PC-3 (cell line): Measurements from ENCODE around the gene ZNF330. TPM values are rescaled to one million over a fixed set of nuclear protein-coding genes. Genes with fewer than 3 reads are reported as not detected.

Source experiments
- ATAC-seq: fragments of 200-7000 bp; cut with Tn5 transposase; 2 replicates; pipeline ENCODE4 v1.9.1; 2020; ENCODE audit warnings: mild to moderate bottlenecking, moderate library complexity
- BruUV-seq: library from RNA; stranded (reverse); fragments of 400-500 nt; replicated peaks from 2 replicates; lab custom pipeline; 2021; lab: Mats Ljungman, UMichigan
- CTCF ChIA-PET: fragments of 300-600 bp; sonication (Branson Sonifier 250); formaldehyde crosslinking; loops from one replicate; lab custom pipeline; 2022; ENCODE audit warnings: antibody characterized with exemption; lab: Charles Lee
- POLR2A ChIA-PET: fragments of 300-600 bp; sonication (Branson Sonifier 250); formaldehyde crosslinking; loops from one replicate; lab custom pipeline; 2022; ENCODE audit warnings: antibody characterized with exemption; ENCODE audit not compliant: unreplicated experiment; lab: Charles Lee
- DNase-seq: peaks from one replicate; pipeline ENCODE4 v3.0.0-alpha.2; 2015
- H2AFZ ChIP-seq: fragments of 300-600 bp; sonication (generic); 2 replicates; pipeline ENCODE4 v1.6.0; 2016; ENCODE audit warnings: antibody characterized with exemption, low read length
- H3F3A ChIP-seq: fragments of 300-600 bp; sonication (generic); one replicate; pipeline ENCODE4 v1.6.0; 2017; ENCODE audit warnings: antibody characterized with exemption, low read length, control low read depth, mild to moderate bottlenecking; ENCODE audit not compliant: unreplicated experiment
- H3K27ac ChIP-seq: fragments of 300-600 bp; sonication (generic); 2 replicates; pipeline ENCODE4 v1.5.1; 2016; ENCODE audit warnings: mild to moderate bottlenecking, low read length
- H3K27me3 ChIP-seq: fragments of 300-600 bp; sonication (generic); 2 replicates; pipeline ENCODE4 v1.6.1; 2016; ENCODE audit warnings: low read length, mixed read lengths
- H3K36me3 ChIP-seq: fragments of 300-600 bp; sonication (generic); 2 replicates; pipeline ENCODE4 v1.6.1; 2016; ENCODE audit warnings: low read depth, mixed run types, low read length, mixed read lengths
- H3K4me1 ChIP-seq: fragments of 300-600 bp; sonication (generic); 2 replicates; pipeline ENCODE4 v1.5.1; 2016; ENCODE audit warnings: low read length; ENCODE audit not compliant: insufficient read depth
- H3K4me2 ChIP-seq: fragments of 300-600 bp; sonication (generic); 2 replicates; pipeline ENCODE4 v1.6.0; 2016; ENCODE audit warnings: low read length
- H3K4me3 ChIP-seq: fragments of 300-600 bp; sonication (generic); 2 replicates; pipeline ENCODE4 v1.5.1; 2016; ENCODE audit warnings: mild to moderate bottlenecking, low read length, mixed read lengths
- H3K79me2 ChIP-seq: fragments of 300-600 bp; sonication (generic); 2 replicates; pipeline ENCODE4 v1.6.1; 2017; ENCODE audit warnings: low read length, mixed read lengths
- H3K9ac ChIP-seq: fragments of 300-600 bp; sonication (generic); 2 replicates; pipeline ENCODE4 v1.6.0; 2016; ENCODE audit warnings: mild to moderate bottlenecking, low read length
- H3K9me2 ChIP-seq: fragments of 300-600 bp; sonication (generic); replicated peaks from 2 replicates; pipeline ENCODE4 v1.6.1; 2016; ENCODE audit warnings: mixed run types, low read length, mixed read lengths
- H3K9me3 ChIP-seq: fragments of 300-600 bp; sonication (generic); 2 replicates; pipeline ENCODE4 v1.6.1; 2016; ENCODE audit warnings: low read length, mixed read lengths
- H4K20me1 ChIP-seq: fragments of 300-600 bp; sonication (generic); 2 replicates; pipeline ENCODE4 v1.6.1; 2016; ENCODE audit warnings: low read length, mixed read lengths
- EZH2 ChIP-seq: fragments of 300-600 bp; sonication (generic); IDR thresholded peaks from one replicate; pipeline ENCODE4 v1.6.1; 2017; ENCODE audit warnings: antibody characterized with exemption, mild to moderate bottlenecking, low read length; ENCODE audit not compliant: unreplicated experiment
- EZH2phosphoT487 ChIP-seq: fragments of 300-600 bp; sonication (generic); IDR thresholded peaks from 2 replicates; pipeline ENCODE4 v1.6.1; 2018; ENCODE audit warnings: mild to moderate bottlenecking, antibody characterized with exemption, low read length, borderline replicate concordance
- intact Hi-C: fragments of 100-400 bp; cut with micrococcal nuclease; formaldehyde crosslinking; loops from 2 replicates; pipeline ENCODE4 v1.9.0; 2023
- total RNA-seq: library from RNA; depleted of rRNA; stranded (reverse); fragments of >200 nt; gene quantifications from 2 replicates; pipeline ENCODE4 v1.2.3, GENCODE V29; 2014
- TF ChIP-seq, protein P1 (sequence below): fragments of 300-600 bp; sonication (generic); conservative IDR thresholded peaks from 2 replicates; pipeline ENCODE4 v1.5.1; 2017; ENCODE audit warnings: antibody characterized with exemption, low read depth, mild to moderate bottlenecking, low read length

ZNF330 gene
- total RNA-seq, 1 experiment from 2014 or later, result 44.4 TPM

DNA sequence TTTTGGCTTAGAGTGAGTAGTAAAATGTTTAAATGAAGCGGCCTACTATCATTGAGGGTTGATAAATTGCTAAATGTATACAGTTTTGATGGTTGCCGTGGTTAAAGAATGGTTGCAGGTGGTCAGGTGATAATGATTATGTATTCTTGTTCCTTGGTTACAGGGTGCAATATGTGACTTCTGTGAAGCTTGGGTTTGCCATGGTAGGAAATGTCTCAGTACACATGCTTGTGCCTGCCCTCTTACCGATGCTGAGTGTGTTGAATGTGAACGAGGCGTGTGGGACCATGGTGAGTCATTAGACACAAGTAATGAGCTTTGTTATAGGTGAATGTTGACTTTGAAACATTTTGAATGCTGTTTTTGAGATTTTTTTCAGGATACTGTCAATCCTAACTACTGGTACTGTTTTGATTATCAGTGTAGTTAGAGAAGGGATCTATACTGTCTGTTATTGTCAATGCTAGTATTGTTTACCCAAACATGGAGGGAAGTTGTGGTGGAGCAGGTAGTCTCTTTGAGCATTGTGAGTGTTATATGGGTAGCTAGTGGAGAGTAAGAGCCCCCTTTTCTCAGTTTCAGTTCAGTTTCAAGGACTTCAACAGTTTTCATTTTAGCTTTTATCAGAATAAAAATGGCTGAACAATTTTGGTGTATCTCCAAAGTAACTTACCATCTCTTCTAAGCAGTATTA lies 8.9 kb downstream of the ZNF330 start:
- H3K27ac ChIP-seq, result no peak overlapping the region
- H3K36me3 ChIP-seq, result peaks cover 77% of the 10 kb centered on the region
- POLR2A ChIA-PET, result no interaction called here
- no peaks in the 10 kb centered on the region for H4K20me1 ChIP-seq
- ATAC-seq (no peak), DNase-seq (no peak)
- no peaks in the 10 kb centered on the region for H3F3A ChIP-seq
- H3K4me2 ChIP-seq, result no peak overlapping the region
- TF ChIP-seq, protein P1, sequence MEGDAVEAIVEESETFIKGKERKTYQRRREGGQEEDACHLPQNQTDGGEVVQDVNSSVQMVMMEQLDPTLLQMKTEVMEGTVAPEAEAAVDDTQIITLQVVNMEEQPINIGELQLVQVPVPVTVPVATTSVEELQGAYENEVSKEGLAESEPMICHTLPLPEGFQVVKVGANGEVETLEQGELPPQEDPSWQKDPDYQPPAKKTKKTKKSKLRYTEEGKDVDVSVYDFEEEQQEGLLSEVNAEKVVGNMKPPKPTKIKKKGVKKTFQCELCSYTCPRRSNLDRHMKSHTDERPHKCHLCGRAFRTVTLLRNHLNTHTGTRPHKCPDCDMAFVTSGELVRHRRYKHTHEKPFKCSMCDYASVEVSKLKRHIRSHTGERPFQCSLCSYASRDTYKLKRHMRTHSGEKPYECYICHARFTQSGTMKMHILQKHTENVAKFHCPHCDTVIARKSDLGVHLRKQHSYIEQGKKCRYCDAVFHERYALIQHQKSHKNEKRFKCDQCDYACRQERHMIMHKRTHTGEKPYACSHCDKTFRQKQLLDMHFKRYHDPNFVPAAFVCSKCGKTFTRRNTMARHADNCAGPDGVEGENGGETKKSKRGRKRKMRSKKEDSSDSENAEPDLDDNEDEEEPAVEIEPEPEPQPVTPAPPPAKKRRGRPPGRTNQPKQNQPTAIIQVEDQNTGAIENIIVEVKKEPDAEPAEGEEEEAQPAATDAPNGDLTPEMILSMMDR, result no peak
- no peak for TF ChIP-seq EZH2
- TF ChIP-seq EZH2phosphoT487, result no peak
- no peaks in the 10 kb centered on the region for H3K27me3 ChIP-seq
- no TSS peak for BruUV-seq
- no peak overlapping the region for H3K4me3 ChIP-seq
- intact Hi-C loops, result no loop called here
- CTCF ChIA-PET, result no interaction called here
- H3K79me2 ChIP-seq, result peaks cover 13% of the 10 kb centered on the region
- no peaks in the 10 kb centered on the region for H3K4me1 ChIP-seq
- no peaks in the 10 kb centered on the region for H3K9me2 ChIP-seq
- no peak overlapping the region for H2AFZ ChIP-seq
- H3K9me3 ChIP-seq, result no peaks in the 10 kb centered on the region
- H3K9ac ChIP-seq, result no peak overlapping the region

DNA sequence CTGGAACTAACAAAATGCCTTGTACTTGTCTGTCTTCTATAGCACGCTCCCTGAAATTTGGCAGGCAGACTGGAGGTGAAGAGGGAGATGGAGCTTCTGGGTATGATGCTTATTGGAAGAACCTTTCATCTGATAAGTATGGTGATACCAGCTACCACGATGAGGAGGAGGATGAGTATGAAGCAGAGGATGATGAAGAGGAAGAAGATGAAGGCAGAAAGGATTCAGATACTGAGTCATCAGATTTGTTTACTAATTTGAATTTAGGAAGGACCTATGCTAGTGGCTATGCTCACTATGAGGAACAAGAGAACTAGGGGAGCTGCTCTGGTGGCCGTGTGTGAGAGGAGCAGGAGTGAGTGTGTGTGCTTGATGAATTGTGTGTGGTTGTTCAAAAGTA lies 13.0 kb downstream of the ZNF330 start:
- BruUV-seq, result no TSS peak
- DNase-seq (no peak), ATAC-seq (no peak)
- H3K9me3 ChIP-seq, result no peaks in the 10 kb centered on the region
- H3K9me2 ChIP-seq, result no peaks in the 10 kb centered on the region
- H3K79me2 ChIP-seq, result no peaks in the 10 kb centered on the region
- H4K20me1 ChIP-seq, result no peaks in the 10 kb centered on the region
- no peak overlapping the region for H3K9ac ChIP-seq
- no peak overlapping the region for H3K4me2 ChIP-seq
- ChIA-PET POLR2A (no interaction called here), CTCF (no interaction called here)
- no peaks in the 10 kb centered on the region for H3K4me1 ChIP-seq
- TF ChIP-seq, protein P1, result no peak
- TF ChIP-seq EZH2, result no peak
- TF ChIP-seq EZH2phosphoT487, result no peak
- no peaks in the 10 kb centered on the region for H3F3A ChIP-seq
- H3K27me3 ChIP-seq, result no peaks in the 10 kb centered on the region
- no peak overlapping the region for H3K4me3 ChIP-seq
- no peak overlapping the region for H3K27ac ChIP-seq
- H2AFZ ChIP-seq, result no peak overlapping the region
- intact Hi-C loops, result no loop called here
- peaks cover 54% of the 10 kb centered on the region for H3K36me3 ChIP-seq

DNA sequence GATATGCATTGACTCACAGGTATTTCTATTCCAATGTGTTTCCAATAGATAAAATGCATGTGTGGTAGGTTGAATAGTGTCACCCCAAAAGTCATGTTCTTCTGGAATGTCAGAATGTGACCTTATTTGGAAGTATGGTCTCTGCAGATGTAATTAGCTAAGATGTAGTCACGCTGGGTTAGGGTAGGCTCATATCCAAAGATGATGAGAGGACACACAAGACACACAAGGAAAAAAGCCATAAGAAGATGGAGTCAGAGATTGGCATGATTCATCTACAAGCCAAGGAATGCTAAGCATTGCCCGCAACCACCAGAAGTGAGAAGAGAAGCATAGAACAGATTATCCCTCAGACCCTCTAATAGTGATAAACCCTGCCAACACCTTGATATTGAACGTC lies 17.5 kb downstream of the ZNF330 start:
- H4K20me1 ChIP-seq, result no peaks in the 10 kb centered on the region
- H3K27me3 ChIP-seq, result no peaks in the 10 kb centered on the region
- TF ChIP-seq EZH2phosphoT487 (no peak), EZH2 (no peak)
- TF ChIP-seq, protein P1, result no peak
- intact Hi-C loops, result no loop called here
- no peak for DNase-seq
- H3K4me1 ChIP-seq, result no peaks in the 10 kb centered on the region
- H3F3A ChIP-seq, result no peaks in the 10 kb centered on the region
- H3K79me2 ChIP-seq, result no peaks in the 10 kb centered on the region
- H2AFZ ChIP-seq, result no peak overlapping the region
- H3K9ac ChIP-seq, result no peak overlapping the region
- ATAC-seq, result no peak
- H3K4me3 ChIP-seq, result no peak overlapping the region
- H3K4me2 ChIP-seq, result no peak overlapping the region
- no peaks in the 10 kb centered on the region for H3K9me3 ChIP-seq
- peaks cover 18% of the 10 kb centered on the region for H3K36me3 ChIP-seq
- H3K27ac ChIP-seq, result no peak overlapping the region
- no peaks in the 10 kb centered on the region for H3K9me2 ChIP-seq
- POLR2A ChIA-PET, result no interaction called here
- no TSS peak for BruUV-seq
- CTCF ChIA-PET, result no interaction called here
